SH-SY5Y (cell line): ENCODE results near the gene TENT4A.

ENCODE experiments used
- GATA2 ChIP-seq: IDR thresholded peaks from 2 replicates; pipeline ENCODE4 v1.6.1; 2011; ENCODE audit warnings: mild to moderate bottlenecking, low read depth, low read length
- GATA3 ChIP-seq: IDR thresholded peaks from 2 replicates; pipeline ENCODE4 v1.6.1; 2011; ENCODE audit warnings: low read depth, mild to moderate bottlenecking, low read length, moderate library complexity

TENT4A gene

DNA sequence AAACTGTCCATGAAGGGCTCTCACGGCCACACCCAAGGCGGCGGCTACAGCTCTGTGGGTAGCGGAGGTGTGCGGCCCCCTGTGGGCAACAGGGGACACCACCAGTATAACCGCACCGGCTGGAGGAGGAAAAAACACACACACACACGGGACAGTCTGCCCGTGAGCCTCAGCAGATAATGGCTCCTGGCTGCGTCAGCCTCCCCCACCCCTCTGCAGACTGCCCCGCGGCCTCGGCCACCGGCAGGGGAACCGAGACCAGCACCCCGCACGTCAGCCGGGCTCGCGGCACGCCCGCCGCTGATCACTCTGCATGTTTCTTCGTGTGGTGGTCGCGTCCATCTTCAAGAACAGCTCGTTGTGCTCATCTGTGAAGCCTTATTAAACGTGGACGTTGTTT, 41.5 kb downstream of the TENT4A start:
- TF ChIP-seq GATA2 (no peak), GATA3 (no peak)

DNA sequence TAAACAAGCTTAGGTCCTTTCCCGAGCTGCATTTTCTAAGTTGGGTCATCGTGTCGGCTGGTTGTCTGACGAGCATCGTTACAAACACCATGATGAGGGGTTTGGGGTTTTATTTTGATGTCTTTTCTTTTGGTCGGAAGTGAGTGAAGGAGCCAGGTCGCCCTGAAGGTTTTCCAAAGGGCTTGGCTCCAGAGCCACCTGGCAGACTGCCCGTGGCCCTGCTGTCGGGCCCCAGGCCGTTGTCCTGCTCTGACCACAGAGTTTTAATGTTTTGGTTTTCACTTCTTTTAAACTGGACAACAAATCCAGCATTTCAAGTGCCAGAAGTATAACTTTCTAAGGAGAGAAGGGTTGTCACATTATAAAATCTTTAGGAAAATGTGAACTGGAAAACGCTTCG, 42.3 kb downstream of the TENT4A start:
- TF ChIP-seq GATA2 (no peak), GATA3 (no peak)

DNA sequence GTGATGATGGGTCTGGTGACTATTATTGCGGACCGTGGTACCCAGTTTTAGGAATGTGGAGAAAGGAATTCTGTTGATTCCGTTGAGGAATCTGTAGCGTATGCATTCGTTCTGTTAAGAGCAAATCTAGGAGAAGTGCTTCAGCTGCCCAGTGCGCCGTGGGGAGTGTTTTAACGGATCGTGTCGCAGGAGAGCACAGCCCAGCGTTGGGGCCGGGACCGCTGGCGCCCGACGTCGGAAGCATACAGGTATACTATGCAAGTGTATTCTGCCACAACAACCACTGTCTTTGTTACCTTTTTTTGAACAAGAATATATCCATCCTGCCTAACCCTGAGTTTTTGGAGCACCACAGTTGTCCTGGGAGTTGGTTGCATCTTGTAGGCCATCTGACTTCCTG, 42.7 kb downstream of the TENT4A start:
- TF ChIP-seq GATA2 (no peak), GATA3 (no peak)

DNA sequence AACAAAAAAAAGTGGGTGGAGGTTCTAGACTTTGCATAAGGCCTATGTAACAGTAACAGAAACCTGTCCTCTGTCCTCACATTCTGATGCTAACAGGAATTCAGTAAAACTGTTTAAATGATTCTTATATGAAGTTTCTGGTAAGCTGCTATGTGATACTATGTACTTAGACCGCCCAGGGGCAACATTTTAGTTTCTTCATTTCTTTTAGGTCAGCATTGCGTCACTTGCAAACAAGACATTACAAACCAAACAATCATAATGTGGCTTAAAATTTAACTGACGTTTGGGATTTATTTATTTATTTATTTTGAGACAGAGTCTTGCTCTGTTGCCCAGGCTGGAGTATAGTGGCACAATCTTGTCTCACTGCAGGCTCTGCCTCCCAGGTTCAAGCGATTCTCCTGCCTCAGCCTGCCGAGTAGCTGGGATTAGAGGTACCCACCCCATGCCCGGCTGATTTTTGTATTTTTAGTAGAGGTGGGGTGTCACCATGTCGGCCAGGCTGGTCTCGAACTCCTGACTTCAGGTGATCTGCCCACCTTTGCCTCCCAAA, 44.3 kb downstream of the TENT4A start:
- TF ChIP-seq GATA3 (no peak), GATA2 (no peak)

DNA sequence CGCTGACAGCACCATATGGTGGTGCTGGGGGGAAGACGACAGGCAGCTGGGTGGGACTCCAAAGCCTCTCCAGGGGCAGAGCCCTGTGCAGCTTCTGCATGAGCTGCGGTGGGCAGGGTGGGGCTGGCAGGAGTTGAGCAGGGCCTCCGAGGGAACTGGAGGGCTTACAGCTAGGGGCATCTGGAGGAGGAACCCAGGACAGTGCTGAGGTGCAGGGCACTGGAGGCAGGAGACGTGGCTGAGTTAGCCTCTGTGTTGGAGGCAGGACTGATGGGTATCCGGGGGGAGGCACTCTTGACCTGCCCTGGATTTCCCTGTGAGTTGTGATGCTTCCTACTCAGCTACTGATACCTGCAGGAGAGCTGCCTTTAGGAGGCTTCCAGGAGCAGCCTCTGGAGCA, 45.0 kb downstream of the TENT4A start:
- TF ChIP-seq GATA3 (no peak), GATA2 (no peak)

DNA sequence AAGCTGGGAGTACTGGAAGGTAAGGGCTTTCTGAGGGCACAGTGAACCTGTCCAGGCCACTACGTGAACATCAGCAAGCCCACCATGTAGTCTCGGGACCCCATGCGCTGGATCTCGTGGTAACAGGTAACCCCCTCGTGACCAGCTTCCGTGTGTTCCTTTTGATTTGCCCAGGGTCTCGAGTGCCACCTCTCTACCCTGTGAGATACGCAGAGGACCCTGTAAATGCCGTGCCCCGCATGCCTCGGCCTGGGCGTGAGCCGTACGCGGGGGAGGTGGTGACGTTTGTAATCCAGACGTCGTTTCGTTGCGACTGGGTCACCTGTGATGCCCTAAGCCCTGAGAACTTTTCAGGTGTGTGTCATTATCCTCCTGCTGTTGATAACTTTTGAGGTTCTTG, 45.5 kb downstream of the TENT4A start:
- TF ChIP-seq GATA3 (no peak), GATA2 (no peak)

DNA sequence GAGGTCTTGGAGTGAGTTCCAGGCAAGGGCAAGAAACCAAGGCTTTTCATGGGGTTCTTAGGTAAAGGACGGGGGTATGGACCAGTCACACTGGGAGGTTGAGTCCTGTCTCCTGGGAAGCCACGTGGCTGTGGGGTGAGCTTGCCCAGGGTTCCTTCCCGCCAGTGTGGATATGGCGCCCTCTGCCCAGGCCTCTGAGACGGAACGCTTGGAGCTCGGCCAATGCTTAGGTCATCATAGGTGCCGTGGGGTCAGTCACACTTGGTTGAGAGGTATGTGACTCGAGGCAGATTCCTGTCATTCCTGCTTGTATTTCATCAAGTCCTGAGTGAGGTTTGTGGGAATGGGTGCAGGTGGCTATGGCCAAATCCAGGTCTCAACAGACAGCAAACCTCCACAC, 46.2 kb downstream of the TENT4A start:
- TF ChIP-seq GATA3, result no peak
- no peak for TF ChIP-seq GATA2

DNA sequence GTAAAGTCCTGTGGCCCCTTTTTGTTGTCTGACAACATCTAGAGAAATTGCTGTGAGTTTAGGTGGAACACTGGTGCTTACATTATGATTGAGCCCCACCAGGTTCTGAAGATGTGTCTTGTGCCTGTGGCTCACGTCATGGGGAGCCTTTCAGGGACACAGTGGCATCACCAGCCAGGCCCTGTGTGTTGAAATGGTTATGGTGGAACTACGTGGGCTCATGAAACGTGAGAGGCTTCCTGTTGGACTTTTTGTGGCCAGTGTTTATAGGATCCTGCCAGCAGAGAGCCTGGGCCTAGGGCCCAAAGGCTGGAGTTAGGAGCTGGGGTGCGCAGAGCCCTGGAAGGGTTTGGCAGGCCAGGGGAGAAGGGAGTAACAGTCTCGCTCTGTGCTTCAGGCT, 46.8 kb downstream of the TENT4A start:
- TF ChIP-seq GATA2 (no peak), GATA3 (no peak)

DNA sequence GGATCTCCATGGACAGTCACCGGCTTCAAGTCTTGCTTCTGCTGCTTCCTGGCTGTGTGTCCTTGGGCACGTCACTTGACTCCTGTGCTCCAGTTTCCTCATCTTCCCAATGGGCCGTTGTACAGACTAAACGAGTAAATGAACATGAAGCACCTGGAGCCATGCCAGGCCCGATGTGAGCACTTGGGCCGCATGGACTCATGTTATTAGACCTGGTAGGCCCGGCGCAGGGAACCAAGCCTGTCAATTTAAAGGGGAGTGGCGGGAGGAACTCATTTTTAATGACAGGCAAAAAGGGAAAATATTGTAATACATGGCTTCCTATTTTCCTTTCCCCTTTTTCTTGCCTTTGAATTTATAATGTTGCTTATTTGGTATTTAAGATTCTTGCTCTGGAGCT, 47.5 kb downstream of the TENT4A start:
- TF ChIP-seq GATA3 (no peak), GATA2 (no peak)

DNA sequence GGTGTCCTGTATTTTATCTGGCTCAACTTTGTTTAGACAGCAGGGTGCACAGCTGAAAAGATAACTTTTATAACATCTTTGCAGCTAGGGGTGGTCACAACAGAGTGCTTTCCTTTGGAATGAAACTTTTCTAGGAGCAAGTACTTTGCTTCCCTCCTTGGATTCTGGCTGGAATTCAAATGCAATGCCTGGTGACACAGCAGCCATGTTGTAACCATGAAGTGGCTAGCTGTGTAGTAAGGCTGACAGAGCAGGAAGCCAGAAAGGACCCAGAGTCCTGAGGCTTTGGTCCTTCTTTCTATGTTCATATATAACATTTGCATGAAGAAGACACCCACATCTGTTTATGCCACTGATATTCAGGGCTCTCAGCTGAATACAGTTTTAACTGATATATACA, 48.1 kb downstream of the TENT4A start:
- TF ChIP-seq GATA3 (no peak), GATA2 (no peak)

DNA sequence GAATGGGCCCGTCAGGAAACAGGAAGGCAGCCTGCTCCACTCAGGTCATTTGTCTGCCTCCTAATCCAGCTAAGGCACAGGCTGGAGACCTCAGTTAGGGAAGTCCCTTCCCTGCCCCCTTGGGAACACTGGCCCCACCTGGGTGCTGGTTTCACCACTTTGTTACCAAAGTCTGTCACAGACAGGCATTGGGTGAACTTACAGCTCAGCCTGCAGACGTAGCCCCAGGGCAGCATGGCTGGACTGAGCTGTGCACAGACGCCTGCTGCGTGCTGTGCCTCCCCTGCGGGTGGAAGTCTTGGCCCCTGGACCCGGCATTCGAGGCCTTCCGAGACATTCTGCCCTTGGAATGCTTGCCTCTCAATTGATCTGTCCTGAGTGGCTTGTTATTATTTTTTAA, 48.9 kb downstream of the TENT4A start:
- TF ChIP-seq GATA3, result no peak
- TF ChIP-seq GATA2, result no peak

DNA sequence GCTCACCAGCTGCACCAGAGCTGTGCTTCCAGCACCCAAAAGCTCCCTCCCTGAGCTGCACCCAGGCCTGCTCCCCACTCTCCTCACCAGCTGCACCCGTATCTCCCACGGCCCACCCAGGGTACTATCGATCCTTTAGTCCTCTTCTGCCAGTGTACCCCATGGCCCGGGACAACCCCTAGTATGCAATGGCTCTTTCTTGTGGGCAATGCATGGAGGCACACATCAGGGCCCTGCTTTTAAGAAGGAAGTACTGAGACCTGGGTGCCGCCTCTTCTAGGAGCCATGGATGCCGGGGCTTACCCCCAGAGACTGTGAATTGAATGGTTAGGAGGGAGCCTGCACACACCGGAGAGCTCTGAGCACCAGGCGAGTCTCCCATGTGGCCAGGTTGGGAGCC, 49.5 kb downstream of the TENT4A start:
- TF ChIP-seq GATA2 (no peak), GATA3 (no peak)

DNA sequence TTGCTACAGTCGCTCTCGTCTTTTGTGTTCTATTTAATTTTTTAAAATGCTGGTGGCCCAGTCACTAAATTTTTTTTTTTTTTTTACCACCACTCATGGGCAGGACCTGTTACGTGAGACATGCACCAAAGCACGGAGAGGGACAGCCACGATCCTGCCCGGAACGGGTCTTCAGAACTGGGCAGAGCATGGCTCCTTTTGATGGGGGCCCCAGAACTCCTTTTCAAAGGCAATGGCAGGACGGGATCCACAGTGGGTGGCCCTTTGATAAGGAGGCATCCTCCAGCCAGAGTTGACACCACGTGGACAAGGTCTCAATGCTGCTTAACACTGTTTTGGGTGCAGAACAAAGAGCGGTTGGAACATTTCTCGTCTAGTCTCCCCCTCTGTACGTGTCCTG, 50.0 kb downstream of the TENT4A start:
- TF ChIP-seq GATA2, result no peak
- TF ChIP-seq GATA3, result no peak

DNA sequence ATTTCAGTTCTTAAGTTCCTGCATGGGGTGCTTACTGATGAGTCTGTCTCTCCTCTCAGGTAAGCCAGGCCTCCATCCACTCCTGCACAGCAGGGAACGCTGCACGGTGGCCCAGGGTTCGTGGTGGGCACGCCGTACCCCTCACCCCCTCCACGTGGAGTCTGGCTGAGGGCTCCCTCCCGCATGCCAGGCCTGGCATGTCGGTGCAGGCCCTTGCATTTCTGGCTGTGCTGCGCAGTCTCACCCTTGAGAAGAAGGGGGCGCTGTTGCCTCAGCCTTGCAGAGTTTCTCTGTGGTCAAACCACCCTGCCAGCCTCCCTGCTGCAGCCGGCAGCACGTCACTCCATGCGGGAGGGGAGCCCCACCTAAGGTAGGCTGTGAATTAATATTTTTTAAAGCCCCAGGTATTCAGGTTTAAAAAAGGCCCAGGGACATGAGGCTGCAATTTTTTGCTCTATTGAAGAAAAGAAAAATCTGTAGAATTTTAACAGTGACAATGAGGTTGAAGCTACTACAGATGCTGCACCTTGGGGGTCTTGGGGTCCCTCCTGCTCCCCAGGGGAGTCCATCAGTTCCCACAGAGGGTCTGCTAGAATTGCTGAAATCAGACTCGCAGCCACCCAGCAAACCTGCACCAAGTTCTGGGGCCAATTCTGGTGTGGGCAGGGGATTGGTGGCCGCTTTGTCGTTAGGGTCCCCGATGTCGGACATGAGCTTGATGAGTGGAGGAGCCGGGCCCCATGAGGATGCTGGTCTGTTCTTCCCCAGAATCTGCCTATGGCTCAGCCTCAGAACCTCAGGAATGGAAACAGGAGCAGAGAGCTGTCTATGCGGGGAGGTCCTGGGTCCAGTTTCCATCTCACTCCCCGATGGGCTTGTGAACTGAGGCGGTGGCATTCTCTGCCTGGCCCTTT, 52.6 kb downstream of the TENT4A start:
- TF ChIP-seq GATA3, result no peak
- TF ChIP-seq GATA2, result no peak

DNA sequence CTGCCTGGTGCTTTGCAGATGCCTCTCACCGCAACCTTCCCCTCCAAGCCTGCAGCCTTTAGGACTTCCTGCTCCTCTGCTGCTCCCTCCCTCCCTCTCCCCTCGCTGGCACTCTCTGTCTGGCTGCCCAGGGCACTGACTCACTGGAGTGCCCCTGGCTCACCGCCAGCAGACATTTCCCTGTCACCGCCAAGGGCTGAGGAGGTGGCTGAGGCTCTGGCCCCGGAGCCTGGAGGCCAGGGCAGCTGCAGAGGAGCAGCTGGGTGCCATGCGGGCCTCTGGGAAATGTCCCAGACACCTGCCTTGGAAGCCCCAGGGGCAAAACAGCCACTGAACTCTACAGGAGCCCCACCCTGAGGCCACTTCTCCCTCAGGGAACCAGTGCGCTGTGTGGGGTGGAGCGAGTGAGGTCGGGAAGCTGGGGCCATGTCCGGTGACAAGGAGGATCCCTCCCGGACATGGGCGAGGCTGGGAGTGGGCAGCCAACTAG, 53.4 kb downstream of the TENT4A start:
- TF ChIP-seq GATA3, result no peak
- no peak for TF ChIP-seq GATA2
